ENCODE measurements around the gene RRAS2.
"Not testable (repeated sequence)": the region's sequence is repeated elsewhere in the genome, so short reads cannot be mapped to it uniquely, and the experiment has no call there.

RRAS2 gene

DNA sequence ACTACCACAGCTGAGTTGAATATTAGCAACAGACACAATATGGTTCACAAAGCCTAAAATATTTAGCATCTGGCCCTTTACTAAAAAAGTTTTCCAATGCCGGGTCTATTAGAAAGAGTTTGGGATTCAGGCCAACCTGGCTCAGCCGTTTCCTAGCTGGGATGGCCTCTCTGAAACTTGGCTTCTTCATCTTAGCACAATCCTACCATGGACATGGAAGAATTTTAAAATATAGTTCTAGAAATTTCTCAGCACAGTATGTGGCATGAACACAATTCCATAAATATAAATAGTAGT lies 103.8 kb downstream of the RRAS2 start:
- no peak for DNase-seq (ENCODE audit: low read depth in 3 of 3)

DNA sequence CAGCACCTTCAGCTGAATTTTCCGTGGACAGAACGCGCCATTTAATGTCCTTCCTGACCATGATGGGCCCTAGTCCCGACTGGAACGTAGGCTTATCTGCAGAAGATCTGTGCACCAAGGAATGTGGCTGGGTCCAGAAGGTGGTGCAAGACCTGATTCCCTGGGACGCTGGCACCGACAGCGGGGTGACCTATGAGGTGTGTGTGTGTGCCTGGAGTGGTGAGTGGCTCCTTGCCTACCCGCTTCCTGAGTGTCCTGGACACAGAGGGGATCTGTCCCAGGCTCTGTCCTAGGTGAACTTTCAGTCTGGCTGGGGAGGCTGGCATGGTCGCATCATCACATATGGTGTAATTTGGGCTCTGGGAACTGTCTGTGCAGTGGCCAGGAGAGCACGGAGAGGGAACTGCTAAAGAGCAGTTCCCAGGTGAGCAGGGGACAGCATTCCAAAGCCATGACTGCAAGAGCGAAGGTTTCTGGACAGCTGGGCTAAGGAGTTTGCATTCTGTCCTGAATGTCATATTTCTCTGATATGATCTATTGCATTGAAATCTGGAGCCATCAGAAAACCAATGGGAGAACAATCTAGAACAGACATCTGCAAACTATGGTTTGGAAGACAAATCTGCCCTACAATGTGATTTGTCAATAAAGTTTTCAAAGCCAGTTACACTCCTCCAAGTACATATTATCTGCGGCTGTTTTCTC lies 104.3 kb downstream of the RRAS2 start:
- no peak for DNase-seq (ENCODE audit: low read depth in 3 of 3)

DNA sequence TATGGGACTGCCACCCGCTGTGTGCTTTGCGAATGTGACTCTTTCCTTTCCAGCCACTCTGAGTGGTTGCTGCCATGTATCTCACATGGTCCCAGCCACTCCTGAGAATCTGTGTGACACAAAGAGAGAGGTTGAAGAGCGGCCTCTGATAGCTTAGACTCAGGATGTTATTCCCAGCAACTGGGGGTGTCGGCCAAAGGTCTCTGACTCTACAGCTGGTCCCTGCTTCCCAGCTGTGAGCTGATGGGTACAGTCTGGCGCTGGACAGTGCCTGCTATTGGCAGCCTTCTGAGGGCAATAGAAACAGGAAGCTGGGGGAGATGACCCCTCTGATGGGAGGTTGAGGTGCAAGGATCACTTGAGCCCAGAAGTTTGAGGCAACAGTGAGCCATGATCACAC lies 105.1 kb downstream of the RRAS2 start:
- DNase-seq (ENCODE audit: low read depth in 3 of 3): no peak

DNA sequence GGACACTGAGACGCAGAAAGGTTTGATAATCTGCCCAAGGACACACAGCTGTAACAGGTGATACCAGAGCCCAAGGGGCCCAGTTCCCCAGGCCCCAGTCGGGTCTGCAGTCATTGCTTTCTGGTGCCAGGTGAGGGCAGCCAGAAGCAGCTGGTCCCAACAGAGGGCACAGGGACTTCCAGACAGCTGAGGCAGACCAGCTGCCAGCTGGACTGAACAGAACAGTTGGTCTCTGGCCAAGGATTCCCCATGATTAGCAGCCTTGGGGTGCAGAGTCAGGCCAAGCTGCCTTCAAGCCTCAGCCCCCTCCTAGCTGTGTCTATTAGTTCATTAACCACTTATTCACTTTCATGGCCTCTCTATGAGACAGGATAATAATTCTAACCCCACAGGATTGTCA lies 105.6 kb downstream of the RRAS2 start:
- DNase-seq (ENCODE audit: low read depth in 3 of 3): no peak

DNA sequence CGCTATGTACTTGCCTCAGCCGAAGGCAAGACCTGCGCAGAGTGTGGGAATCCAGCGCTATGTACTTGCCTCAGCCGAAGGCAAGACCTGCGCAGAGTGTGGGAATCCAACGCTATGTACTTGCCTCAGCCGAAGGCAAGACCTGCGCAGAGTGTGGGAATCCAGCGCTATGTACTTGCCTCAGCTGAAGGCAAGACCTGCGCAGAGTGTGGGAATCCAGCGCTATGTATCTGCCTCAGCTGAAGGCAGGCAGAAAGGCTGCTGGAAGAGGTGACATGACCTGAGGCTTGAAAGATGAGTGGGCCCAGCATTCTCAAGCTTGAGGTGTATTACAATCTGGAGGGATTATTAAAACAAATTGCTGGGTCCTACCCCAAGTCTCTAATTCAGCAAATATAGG lies 106.5 kb downstream of the RRAS2 start:
- not testable (repeated sequence) for DNase-seq (ENCODE audit: low read depth in 3 of 3)

DNA sequence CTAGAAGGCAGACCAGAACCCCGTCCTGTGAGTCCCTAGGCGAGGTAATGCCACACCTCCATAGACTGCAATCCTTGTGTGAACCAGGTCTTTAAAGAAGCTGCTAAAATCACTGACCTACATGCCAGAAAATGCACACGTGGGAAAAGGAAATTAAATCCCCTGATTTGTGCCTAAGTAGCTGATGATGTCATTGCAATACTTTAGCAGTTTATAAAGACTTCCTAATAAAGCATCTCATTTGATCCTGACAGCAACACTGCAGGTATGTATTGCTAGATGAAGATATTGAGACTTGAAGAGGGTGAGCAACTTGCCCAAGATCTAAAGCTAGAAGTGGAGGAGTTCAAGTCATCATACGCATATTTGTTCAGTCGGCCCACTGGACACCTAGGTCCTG lies 107.2 kb downstream of the RRAS2 start:
- DNase-seq (ENCODE audit: low read depth in 3 of 3): no peak

DNA sequence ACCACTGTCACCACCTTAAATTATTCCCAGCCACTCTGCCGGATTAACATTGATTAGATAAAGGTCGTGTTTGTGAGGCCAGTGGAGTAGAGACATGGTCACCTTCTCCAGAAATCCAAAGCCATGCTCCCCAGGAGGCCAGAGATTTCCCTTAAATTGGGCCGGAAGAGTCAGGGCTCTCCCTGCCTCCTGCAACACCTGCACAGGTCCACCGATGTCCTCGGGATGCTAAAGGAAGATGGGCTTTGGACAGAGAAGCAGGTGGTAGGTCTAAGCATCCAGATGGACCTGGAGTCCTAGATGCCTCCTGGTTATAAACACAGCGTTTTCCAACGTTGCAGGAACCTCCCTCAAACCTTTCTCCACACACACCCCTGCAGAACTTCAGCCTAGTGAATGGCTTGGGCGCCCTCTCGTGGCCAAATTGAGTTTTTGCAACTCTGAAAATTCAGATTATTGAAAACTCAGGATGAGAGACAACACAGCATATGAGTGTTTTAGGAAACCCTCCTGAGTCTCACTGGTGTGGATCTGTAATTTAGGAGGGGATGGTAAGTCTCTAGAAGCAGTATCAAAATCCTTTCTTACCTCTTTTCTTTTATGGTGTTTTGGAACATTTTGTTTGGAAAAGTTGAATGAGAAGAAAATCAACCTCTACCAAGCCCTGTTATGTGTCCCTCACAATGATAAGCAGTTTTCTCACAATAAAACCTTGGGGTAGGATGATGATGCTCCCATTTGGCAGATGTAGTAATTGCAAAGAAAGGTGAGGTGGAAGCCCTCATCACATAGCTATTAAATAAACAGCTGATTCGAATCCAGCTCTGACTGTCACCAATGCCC lies 109.6 kb downstream of the RRAS2 start:
- peak; percentile 35 to 53 (median 50) for DNase-seq (ENCODE audit: low read depth in 3 of 3)

DNA sequence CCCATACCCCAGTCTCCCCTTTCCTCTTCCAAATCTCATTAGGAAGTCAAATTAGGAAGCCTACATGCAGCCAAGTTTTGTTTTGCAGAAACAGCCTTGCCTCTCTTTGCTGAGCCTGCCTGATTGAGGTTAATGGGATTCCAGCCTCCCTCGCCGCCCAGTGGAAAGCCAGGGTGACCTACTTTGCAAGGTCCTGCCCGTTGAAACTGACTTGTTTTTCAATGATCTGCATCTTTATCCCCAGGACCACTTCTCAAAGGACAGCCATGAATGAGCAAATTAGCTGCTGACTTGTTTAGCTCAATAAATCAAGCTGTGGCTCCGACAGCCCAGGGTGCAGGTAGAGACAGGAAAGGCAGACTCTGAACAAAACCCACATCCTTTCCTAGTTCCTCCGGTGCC lies 110.4 kb downstream of the RRAS2 start:
- no peak for DNase-seq (ENCODE audit: low read depth in 3 of 3)

DNA sequence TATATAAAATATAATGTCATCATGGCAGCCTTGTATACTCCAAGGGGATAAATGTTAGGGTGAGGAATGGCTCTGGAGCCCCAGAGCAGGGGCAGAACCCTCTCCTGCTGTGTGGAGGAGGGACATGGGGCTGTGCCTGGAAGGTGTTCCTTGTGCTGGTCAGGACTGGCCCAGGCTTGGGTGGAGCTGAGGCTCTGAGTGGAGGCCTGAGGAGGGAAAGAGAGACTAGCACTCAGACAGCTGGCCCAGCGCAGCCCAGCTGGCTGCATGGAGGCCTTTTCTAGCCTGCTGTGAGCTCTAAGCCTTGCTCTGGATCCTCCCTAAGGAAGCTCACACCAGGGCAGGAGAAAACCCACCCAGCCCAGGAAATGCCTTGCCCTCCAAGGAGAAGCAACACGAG lies 113.5 kb downstream of the RRAS2 start:
- no peak for DNase-seq (ENCODE audit: low read depth in 3 of 3)

DNA sequence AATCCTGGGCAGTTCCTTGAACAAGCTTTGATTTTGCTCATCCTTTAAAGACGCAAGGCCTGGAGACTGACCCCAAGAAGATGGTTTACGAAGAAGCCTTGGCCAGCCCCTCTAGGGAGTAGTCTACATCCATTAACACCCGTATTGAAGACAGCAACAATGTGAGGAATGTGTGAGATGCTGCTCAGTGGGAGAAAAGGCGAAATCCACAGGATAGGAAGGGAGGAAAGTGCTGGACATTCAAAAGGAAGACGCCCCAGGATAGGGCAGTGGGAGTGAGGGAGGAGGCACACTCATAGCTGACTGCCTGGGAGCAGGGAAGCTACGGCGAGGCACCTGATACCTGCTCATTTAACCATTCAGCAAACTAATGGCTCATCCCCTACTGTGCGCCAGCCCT lies 114.1 kb downstream of the RRAS2 start:
- DNase-seq (ENCODE audit: low read depth in 3 of 3): no peak

DNA sequence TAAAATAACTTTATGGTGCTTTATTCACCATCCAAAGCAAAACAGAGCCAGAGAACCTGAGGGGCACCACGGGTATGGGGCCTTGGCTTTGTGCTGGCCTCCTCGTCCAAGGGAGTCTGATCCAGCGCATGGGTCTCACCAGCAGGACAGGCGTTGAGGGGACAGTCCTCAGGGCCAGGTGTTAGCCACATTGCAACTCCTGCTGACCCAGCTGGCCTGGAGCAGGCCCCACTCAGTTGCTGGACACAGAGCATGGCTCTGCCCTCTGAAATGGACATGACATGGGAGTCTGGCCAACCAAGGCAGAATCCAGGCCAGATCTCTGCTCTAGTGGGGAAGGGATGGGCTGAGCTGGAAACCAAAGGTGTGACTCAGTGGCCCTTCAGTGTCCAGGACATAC lies 116.2 kb downstream of the RRAS2 start:
- no peak for DNase-seq (ENCODE audit: low read depth in 3 of 3)

DNA sequence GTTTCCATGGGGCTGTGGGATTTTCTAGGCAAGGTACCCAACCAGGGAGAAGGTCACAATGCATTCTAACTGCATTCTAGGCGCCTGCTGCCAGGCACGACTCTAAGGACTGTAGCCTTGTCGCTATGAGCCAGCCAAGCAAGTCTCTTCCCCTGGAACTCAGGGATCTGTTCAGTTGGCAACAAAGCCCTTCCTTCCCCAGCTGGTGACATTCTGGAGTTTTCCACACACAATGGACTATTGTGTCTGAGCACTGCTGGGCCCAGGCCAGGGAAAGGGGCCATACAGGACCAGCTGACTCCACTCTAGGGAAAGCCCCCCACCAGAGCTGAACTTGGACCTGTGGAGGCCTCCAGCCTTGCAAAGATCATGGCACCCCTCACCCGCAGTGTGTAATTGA lies 116.8 kb downstream of the RRAS2 start:
- no peak for DNase-seq (ENCODE audit: low read depth in 3 of 3)

DNA sequence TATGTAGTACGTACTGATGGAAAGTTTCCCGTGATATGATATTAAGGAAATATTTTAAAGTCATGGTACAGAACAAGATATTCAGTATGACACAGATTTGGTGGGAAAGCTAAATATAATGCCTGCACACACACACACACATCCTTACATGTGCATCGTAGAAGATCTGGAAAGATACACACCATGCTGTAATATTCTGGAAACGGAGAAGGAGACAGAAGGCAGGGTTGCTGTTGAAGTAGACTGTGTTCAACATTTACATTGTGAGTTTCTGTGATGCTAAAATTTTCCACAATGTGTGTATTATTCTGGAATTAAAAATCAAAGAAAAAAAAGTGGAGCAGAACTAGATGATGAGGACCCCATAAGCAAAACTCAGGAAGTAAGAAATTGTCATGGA lies 118.0 kb downstream of the RRAS2 start:
- no peak for DNase-seq (ENCODE audit: low read depth in 3 of 3)

DNA sequence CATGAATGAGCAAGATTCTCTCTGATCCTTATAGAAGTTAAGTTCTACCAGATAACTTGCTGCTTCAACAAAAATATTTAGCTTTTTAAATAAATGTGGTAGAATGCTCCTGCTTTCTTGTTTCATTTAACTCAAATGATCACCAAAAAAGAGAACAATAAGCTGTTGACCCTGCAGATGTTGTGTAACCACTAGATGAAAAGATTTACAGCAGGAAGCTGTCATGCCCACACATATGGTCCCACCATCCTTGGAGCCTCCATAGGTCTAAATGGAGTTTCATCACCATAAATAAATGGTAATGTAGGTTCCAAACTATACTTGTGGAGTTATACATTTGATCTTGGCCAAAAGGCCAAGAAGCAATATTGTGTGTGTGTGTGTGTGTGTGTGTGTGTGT lies 118.8 kb downstream of the RRAS2 start:
- no peak for DNase-seq (ENCODE audit: low read depth in 3 of 3)

DNA sequence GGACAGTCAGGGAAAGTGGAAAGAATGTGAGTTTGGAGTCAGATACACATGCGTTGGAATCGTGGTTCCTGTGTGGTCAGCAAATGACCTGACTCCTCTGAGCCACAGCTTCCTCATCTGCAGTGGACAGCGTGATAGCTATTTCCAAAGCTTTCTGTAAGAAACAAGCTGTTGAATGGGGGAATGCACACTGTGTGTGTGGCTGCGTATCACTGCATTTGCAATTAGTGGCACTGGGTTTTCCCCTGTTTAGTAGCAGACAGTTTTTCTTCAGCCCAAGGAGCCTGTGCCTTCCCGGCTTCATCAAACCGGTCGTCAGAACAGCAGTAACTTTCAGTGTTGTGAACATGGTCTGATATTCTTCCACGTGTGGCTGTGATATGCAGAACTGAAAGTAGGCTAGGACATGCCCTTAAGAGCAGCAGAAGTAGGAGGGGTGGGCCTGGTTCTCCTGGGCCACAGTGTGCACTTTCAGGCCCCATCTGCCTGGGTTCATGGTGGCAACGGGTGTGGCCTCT lies 121.5 kb downstream of the RRAS2 start:
- no peak for DNase-seq (ENCODE audit: low read depth in 3 of 3)

DNA sequence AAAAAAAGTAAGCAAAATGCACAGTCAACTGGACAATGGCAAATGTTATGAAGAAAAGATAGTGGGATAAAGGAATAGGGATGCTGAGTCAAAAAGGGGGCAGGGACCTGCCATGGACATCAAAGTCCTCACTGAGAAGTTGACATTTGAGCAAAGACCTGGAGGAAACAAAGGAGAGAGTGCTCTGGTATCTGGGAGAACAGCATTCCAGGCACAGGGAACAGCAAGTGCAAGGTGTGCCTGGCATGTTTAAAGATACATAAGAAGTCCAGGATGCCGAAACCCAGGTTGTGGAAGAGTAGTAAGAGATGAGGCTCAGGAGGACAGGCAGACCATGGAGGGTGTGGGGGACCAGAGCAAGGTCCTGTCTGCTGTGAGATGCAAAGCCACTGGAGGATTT lies 123.3 kb downstream of the RRAS2 start:
- no peak for DNase-seq (ENCODE audit: low read depth in 3 of 3)

DNA sequence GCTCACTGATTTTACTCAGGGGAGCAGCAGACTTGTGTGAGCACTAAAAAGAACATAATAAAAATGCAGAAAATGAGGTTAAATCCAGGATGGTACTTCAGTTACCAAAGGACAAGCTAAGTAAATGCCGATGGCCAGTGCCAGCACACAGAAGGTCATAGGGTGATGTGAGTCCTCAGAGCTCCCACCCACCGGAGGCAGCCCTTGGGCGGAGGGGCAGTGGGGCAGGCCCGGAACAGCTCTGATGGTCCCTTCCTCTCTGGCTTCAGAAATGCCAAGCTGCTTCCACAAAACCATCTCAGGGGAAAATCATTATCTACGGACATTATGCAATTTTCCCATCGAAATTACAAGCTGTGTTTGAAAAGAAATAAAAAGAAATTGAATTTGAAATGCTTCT lies 124.5 kb downstream of the RRAS2 start:
- DNase-seq (ENCODE audit: low read depth in 3 of 3): no peak

DNA sequence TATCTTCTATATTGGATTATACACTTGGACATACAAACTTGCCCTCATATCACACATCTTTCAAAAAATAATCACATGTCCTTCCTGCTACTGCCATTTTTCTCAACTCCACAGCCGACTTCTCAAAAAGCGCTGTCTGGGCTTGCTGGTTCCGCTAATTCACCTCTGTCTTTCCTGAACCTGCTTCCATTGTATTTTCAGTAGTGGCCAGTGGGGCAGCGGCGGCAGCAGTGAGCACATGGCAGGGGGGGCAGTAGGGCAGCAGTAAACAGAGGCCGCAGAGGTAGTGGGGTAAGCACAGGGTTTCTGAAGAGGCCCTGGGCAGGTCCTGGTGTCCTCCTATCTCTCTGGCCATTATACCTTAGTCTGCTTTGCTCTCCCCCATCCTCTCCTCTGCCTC lies 126.3 kb downstream of the RRAS2 start:
- DNase-seq (ENCODE audit: low read depth in 3 of 3): no peak

DNA sequence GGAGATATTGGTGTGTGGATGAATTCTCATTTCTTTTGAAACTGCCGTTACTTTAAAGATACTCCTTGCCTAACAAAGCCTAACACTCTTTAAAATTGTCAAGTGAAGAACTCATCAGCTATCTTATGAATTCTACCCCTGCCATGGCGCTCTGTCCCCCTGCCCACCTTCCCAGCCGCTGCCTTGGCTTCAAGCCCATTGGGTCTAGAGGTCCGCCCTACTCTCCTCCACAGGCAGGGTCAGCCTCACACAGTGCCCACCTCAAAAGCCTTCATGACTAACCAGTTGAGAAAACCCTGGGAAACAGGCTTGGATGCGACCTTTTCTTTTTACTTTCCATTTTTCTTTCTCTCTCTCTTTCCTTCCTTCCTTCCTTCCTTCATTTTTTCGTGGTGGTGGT lies 128.6 kb downstream of the RRAS2 start:
- DNase-seq (ENCODE audit: low read depth in 3 of 3): no peak

DNA sequence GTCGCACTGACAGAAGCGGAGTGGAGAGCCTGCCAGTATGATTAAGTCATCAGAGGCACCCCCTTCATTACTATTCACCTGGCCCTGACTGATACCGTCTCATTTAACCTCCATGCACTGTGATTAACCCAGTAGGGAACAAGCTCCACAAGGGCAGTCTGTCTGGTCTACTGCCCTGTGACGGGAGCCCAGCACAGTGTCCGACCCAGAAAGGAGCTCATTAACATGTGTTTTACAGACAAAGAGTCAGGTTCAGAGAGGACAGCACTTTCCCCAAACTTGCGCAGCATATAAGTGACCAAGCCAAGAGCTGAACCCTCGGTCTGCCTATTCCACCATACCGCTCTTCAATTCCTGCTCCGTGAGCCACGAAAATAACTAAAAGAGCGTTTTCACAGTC lies 129.5 kb downstream of the RRAS2 start:
- DNase-seq (ENCODE audit: low read depth in 3 of 3): no peak

DNA sequence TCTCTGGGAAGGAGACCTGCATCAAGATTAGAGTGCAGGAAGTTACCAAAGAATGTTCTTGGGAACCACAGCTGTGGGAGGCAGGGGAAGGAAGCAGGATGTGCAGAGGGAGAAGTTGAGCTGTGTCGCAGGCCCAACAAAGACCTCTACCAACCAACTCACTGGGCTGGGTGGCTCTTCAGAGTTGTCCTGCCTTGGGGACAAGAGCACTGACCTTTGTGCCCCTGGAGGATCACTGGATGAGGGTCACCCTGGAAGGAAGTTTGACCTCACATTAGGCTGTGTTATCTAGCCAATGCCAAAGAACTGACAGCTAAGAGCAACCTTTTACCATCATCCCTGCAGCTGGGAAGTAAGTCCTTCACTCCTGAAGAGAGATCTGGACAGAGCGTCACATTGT lies 130.6 kb downstream of the RRAS2 start:
- no peak for DNase-seq (ENCODE audit: low read depth in 3 of 3)
